Loucy (cell line): Measurements from ENCODE around the gene CDR2.

Source experiments
- EZH2phosphoT487 ChIP-seq: fragments of 200-600 bp; IDR thresholded peaks from 2 replicates; pipeline ENCODE4 v1.6.1; 2018; ENCODE audit warnings: antibody characterized with exemption, mild to moderate bottlenecking, moderate library complexity, borderline replicate concordance
- TF ChIP-seq, protein P1 (sequence below): fragments of 200-600 bp; sonication (generic); conservative IDR thresholded peaks from 2 replicates; pipeline ENCODE4 v1.5.1; 2014; ENCODE audit warnings: mild to moderate bottlenecking, antibody characterized with exemption, low read length

DNA sequence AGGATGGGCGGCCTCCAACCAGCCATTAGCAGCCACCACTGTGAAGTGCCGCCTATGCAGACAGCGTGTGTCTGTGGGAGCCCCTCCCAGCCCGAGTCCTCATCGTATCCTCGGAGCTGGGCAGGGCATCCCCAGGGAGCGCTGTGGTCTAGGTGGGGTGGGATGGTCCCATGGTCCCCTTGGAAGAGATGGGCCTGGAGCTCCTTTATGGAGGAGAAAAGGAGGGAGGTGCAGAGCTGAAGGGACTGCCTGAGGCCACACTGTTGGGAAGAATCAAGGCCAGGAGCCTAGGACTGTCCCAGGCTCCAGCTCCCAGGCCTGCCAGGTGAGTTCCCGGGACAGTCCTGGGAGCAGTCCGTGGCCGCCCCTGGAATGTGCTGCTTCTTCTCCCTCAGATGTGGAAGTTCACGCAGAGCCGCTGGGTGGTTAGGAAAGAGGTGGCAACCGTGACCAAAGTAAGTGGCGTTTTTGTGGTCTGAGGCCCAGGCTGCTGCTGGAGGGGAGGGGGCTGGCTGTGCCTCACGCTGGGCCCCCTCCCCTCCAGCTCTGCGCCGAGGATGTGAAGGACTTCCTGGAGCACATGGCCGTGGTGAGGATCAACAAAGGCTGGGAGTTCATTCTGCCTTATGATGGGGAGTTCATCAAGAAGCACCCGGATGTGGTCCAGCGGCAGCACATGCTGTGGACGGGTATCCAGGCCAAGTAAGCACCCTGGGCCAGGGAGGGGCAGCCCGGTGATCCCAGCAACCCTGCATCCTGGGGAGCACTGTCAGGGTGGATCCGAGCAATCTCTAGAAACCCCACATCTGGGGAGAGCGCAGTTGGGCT is 50.2 kb downstream of the CDR2 start:
- TF ChIP-seq, protein P1, sequence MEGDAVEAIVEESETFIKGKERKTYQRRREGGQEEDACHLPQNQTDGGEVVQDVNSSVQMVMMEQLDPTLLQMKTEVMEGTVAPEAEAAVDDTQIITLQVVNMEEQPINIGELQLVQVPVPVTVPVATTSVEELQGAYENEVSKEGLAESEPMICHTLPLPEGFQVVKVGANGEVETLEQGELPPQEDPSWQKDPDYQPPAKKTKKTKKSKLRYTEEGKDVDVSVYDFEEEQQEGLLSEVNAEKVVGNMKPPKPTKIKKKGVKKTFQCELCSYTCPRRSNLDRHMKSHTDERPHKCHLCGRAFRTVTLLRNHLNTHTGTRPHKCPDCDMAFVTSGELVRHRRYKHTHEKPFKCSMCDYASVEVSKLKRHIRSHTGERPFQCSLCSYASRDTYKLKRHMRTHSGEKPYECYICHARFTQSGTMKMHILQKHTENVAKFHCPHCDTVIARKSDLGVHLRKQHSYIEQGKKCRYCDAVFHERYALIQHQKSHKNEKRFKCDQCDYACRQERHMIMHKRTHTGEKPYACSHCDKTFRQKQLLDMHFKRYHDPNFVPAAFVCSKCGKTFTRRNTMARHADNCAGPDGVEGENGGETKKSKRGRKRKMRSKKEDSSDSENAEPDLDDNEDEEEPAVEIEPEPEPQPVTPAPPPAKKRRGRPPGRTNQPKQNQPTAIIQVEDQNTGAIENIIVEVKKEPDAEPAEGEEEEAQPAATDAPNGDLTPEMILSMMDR: no peak
- TF ChIP-seq EZH2phosphoT487: no peak
